Dendritic cell treated with granulocyte-macrophage colony-stimulating factor and Interleukin-4, amounts not matched to agents 40 ng/mL and 50 ng/mL, for 4 days (primary cell): ENCODE results near the gene SULF2.

Experiments used
- H3K27ac Mint-ChIP-seq: one replicate; pipeline ENCODE4 v1.8.0; 2022; ENCODE audit warnings: mild to moderate bottlenecking, mixed read lengths
- H3K27me3 Mint-ChIP-seq: one replicate; pipeline ENCODE4 v1.8.0; 2022; ENCODE audit warnings: mild to moderate bottlenecking, mixed read lengths
- H3K36me3 Mint-ChIP-seq: one replicate; pipeline ENCODE4 v1.8.0; 2022; ENCODE audit warnings: low read depth, mixed read lengths
- H3K4me1 Mint-ChIP-seq: one replicate; pipeline ENCODE4 v1.8.0; 2022; ENCODE audit warnings: low read depth, mixed read lengths
- H3K4me3 Mint-ChIP-seq: one replicate; pipeline ENCODE4 v1.8.0; 2022; ENCODE audit warnings: mild to moderate bottlenecking, moderate library complexity, mixed read lengths
- H3K9me3 Mint-ChIP-seq: one replicate; pipeline ENCODE4 v1.8.0; 2022; ENCODE audit warnings: mixed read lengths
- intact Hi-C: fragments of 100-400 bp; cut with micrococcal nuclease; formaldehyde crosslinking; loops from one replicate; pipeline ENCODE4 v1.15.0; 2022

Gene SULF2

DNA sequence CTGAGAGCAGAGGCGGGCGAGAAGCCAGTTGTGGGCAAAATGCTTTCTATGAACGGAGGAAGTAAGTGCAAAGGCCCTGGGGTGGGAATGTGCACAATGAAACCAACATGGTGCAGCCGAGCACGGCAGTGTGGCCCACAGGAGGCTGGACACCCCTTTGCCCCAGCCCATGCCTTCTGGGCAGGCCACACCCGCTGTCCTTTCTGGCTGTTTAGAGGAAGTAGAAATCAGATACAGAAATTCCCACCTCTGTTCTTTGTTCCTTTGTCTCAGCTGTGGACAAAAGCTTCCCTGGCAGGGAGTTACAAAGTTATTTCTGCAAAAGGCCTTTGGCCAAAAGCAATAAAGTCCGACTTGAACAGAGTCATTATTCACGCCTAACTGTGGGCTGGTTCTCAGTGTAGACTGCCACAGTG is 11.9 kb downstream of the SULF2 start:
- H3K27me3 Mint-ChIP-seq: no peaks in the 10 kb centered on the region
- H3K27ac Mint-ChIP-seq: peak overlapping the region; percentile 76
- intact Hi-C loops: loop anchor here (1.0 kb wide), 1 partner anchor 46 kb away; no protein-coding TSS in a partner anchor
- no peaks in the 10 kb centered on the region for H3K9me3 Mint-ChIP-seq
- peaks cover 95% of the 10 kb centered on the region for H3K4me1 Mint-ChIP-seq
- H3K36me3 Mint-ChIP-seq: peaks cover 81% of the 10 kb centered on the region
- H3K4me3 Mint-ChIP-seq: peak overlapping the region; percentile 9

DNA sequence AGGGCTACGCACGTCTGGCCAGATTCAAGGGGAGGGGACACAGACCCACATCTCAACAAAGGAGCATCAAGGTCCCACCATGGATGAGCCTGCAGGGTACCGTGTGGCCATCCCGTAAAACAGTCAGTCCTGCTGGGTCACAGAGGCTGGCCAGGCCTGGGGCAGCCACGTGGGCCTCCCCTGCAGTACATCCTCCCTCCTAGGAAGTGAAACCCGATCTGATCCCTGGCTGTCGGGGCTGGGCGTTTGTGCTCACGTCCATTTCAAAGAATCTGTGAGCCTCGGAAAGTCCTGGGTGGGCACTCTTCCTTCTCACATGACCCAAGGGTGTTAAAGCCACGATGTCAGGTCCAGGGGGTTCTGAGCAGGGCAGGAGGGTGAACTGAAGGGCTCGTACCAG is 14.3 kb downstream of the SULF2 start:
- Mint-ChIP-seq H3K27me3 (no peaks in the 10 kb centered on the region), H3K36me3 (peaks cover 70% of the 10 kb centered on the region), H3K9me3 (no peaks in the 10 kb centered on the region), H3K4me1 (peaks cover 97% of the 10 kb centered on the region), H3K27ac (peak overlapping the region; percentile 92), H3K4me3 (peak overlapping the region; percentile 70)
- intact Hi-C loops: no loop called here

DNA sequence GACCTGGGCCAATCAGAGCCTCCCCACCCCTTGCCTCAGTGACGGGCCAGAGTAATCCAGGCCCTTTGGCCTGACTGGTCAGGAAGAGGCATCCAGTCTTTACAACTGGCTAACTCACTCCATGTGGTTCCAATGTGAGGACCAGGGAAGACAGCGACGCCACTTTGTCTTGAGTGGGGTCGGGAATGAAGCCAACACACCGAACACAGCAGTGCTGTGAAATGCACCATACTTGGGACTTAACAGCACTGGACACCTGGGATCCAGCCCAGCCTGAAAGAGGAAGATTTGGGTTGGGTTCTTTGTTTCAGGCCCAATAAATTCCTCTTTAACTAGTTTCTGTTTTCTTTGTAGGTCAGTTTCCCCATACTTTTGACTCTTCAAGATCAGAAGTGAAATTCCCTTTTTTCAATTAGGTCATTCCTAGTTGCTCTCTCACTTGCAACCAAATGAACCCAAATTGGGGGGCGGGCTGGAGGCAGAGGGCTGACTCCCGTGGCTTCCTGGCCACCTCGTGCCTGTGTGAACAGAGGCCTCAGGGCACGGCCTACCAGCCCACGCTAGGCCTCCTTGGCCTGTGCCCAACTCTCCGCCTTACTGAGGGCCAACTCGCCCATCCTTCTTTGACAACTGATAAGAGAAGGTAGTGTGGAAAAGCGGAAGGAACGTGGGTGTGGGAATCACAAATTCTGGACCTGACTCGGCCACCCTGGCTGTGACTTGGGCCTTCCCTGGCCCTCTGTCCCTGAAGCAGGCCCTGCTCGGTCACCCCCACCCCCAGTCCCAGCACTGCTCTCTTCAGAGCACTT is 17.1 kb downstream of the SULF2 start:
- intact Hi-C loops: loop anchor here (1.0 to 2.0 kb wide), 3 partner anchors 17 to 41 kb away; partner anchors contain the start of gene SULF2
- no peaks in the 10 kb centered on the region for H3K27me3 Mint-ChIP-seq
- no peaks in the 10 kb centered on the region for H3K9me3 Mint-ChIP-seq
- peaks cover 97% of the 10 kb centered on the region for H3K4me1 Mint-ChIP-seq
- H3K27ac Mint-ChIP-seq: peak overlapping the region; percentile 92
- H3K36me3 Mint-ChIP-seq: peaks cover 85% of the 10 kb centered on the region
- peak overlapping the region; percentile 47 for H3K4me3 Mint-ChIP-seq

DNA sequence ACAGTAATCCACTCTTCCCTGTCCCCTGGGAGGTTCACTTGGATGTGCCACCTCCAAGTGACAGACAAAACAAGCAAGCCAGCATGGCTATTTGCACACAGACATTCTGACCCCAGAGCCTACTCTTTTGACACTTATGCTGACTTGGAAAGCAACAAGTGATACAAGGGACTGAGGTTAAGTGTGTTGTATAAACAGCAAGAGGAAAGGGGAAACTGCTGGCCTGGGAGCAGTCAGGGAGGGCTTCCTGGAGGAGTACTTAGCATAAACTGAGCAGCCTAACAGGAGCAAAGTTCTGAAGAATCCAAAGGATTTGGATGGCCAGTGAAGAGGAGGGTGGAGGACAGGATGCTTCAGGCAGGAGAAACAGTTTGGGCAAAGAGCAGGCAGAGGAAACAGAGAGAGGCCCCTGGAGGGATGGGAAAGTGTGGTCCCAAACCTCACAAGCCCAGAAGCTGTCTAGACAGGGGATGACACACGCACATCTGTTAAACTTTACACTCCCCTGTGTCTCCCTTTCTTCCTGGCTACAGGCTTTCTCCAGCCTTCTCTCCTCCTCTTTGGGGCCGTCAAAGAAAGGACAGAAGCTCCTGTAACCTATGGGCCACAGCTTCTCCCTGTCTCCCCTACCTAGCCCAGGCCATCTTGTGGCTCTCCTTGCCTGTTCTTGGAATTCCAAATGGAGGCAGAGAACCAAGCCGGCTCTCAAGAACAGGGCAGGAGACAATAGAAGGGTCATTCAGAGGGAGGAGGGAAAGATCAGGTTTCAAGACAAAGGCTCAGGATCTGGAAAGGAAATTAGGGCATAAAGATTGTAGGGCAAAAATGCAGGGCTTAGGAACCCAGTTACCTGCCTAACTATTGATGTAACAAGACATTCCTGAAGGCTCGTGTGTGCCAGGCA is 19.3 kb downstream of the SULF2 start:
- H3K9me3 Mint-ChIP-seq: no peaks in the 10 kb centered on the region
- H3K27me3 Mint-ChIP-seq: no peaks in the 10 kb centered on the region
- intact Hi-C loops: no loop called here
- H3K4me1 Mint-ChIP-seq: peaks cover 97% of the 10 kb centered on the region
- H3K27ac Mint-ChIP-seq: peak overlapping the region; percentile 92
- peaks cover 87% of the 10 kb centered on the region for H3K36me3 Mint-ChIP-seq
- H3K4me3 Mint-ChIP-seq: peak overlapping the region; percentile 51

DNA sequence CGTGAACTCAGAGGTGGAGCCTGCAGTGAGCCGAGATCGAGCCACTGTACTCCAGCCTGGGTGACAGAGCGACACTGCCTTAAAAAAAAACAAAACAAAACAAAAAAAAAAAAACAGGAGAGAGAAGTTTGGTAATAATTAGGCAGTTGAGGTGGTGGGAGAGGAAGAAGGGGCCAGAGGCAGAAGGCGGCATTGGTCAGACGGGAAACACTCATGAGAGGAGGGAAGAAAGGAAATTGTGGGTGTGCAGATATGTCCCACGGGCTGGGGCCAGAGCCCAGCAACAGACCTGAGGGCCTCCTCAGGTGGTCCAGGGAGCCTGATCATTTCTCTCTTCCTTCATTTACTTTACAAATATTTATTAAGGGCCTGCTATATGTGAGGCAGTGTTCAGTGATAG is 20.0 kb downstream of the SULF2 start:
- H3K27me3 Mint-ChIP-seq: no peaks in the 10 kb centered on the region
- H3K4me3 Mint-ChIP-seq: peak overlapping the region; percentile 52
- peak overlapping the region; percentile 92 for H3K27ac Mint-ChIP-seq
- H3K9me3 Mint-ChIP-seq: no peaks in the 10 kb centered on the region
- intact Hi-C loops: no loop called here
- peaks cover 87% of the 10 kb centered on the region for H3K36me3 Mint-ChIP-seq
- peaks cover 97% of the 10 kb centered on the region for H3K4me1 Mint-ChIP-seq

DNA sequence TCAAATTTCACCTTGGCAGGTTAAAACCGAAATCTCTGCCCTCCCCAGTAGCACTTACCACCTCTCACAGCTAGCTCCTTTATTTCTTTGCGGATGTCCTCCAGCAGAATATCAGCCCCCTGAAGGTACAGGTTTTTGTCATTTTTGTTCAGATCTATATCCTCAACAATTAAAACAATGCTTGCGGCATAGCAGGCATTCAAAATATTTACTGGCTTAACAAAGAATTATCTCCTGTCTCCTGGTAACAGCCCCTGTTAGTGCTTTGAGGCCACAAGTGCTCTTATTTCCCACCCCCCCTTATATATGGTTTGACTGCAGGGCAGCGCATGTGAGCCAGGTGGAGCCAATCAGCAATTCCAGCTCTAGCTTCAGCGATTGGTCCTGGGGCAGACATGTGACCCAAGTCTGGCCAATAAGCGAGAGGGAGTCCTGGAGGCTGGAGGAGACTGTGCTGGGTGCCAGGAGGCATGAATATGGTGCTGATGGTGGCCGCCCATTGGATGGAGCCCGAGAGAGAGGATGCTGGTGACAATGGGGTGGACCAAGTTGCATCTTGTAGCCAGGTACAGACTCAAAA is 21.0 kb downstream of the SULF2 start:
- intact Hi-C loops: no loop called here
- Mint-ChIP-seq H3K9me3 (no peaks in the 10 kb centered on the region), H3K27ac (peak overlapping the region; percentile 70), H3K4me3 (no peak overlapping the region), H3K36me3 (peaks cover 87% of the 10 kb centered on the region), H3K4me1 (peaks cover 97% of the 10 kb centered on the region), H3K27me3 (no peaks in the 10 kb centered on the region)

DNA sequence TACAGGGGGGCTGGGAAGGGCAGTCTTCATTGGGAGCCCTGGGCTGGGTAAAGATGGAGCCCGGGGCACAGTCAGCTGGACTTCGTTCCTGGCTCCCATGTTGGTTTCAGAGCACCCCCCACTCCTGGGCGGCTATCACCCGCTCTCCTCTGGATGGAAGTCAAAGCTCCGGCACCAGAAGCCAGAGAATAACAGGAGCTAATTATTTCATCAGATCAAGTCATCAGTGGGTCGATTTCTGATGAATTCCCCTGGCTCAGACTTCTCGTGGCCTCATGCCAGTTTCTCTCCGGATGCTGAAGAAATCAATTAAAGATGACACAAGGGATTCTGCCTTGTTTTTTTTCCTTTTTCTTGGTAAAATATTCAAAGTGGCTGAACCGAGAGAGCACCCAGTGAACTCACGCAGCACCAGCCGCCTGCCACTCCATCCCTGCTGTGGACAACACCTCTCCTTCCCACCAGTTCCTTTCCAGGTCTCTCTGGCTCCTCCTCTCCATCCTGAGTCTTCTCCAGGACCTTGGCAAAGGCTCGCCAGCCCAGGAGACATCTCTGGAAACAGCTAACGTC is 22.5 kb downstream of the SULF2 start:
- H3K4me1 Mint-ChIP-seq: peaks cover 99% of the 10 kb centered on the region
- no peaks in the 10 kb centered on the region for H3K9me3 Mint-ChIP-seq
- peak overlapping the region; percentile 2 for H3K4me3 Mint-ChIP-seq
- no peaks in the 10 kb centered on the region for H3K27me3 Mint-ChIP-seq
- peak overlapping the region; percentile 70 for H3K27ac Mint-ChIP-seq
- H3K36me3 Mint-ChIP-seq: peaks cover 95% of the 10 kb centered on the region
- intact Hi-C loops: no loop called here

DNA sequence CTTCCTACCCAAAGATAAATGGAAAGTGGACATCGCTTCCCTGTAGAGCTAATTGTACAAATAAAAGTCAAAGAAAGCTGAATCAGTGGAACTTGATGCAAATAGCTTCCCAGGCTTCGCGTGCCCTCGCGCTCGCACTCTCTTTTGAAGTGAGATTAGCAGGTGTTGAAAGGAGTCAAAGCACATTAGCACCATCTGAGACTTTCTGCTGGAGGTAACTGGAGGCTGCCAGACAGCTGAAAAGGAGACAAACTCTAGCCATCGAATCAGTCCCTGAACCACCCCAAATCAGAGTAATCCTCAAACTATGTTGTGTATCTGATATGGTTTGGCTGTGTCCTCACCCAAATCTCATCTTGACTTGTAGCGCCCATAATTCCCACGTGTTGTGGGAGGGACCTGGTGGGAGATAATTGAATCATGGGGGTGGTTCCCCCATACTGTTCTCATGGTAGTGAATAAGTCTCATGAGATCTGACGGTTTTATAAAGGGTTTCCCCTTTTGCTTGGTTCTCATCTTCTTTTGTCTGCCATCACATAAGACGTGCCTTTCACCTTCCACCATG is 23.7 kb downstream of the SULF2 start:
- Mint-ChIP-seq H3K4me3 (no peak overlapping the region), H3K27ac (no peak overlapping the region), H3K9me3 (no peaks in the 10 kb centered on the region), H3K4me1 (peaks cover 97% of the 10 kb centered on the region), H3K27me3 (no peaks in the 10 kb centered on the region), H3K36me3 (peaks cover 100% of the 10 kb centered on the region)
- intact Hi-C loops: no loop called here

DNA sequence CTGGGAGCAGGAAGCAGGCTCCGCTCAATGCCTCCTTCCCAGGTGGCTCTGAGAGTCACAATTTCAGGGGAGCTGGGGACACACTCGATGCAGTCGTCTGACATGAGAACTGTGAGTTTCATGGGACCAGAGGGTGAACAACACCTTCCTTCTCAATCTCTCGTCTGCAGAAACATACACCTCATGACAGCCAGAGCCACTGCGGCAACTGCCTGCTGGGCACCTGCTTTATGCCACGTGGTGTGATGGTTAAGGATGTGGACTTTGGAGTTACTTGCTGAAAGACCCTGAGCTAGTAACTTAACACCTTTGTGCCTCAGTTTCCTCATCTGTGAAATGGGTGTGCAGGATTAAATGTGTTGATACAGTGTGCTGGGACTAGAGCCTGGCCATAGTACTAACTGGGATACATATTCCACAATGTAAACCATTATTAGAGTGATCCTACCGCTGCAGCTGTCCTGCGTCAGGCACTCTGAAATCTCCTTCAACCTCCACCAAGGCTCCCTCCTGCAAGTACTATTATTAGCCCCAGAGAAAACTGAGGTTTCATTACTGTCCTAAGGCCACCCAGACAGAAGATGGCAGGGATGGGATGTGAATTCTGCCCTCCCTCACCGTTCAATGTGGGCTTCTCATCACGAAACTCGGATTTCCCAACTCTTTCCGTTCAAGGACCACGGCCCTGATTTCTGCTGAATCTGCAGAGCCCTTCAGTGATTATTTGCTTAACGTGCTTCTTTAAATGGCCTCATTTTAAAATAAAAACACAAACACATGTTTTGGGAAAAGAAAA is 24.4 kb downstream of the SULF2 start:
- intact Hi-C loops: no loop called here
- Mint-ChIP-seq H3K36me3 (peaks cover 100% of the 10 kb centered on the region), H3K27ac (no peak overlapping the region), H3K9me3 (no peaks in the 10 kb centered on the region), H3K4me3 (no peak overlapping the region), H3K4me1 (peaks cover 90% of the 10 kb centered on the region), H3K27me3 (no peaks in the 10 kb centered on the region)

DNA sequence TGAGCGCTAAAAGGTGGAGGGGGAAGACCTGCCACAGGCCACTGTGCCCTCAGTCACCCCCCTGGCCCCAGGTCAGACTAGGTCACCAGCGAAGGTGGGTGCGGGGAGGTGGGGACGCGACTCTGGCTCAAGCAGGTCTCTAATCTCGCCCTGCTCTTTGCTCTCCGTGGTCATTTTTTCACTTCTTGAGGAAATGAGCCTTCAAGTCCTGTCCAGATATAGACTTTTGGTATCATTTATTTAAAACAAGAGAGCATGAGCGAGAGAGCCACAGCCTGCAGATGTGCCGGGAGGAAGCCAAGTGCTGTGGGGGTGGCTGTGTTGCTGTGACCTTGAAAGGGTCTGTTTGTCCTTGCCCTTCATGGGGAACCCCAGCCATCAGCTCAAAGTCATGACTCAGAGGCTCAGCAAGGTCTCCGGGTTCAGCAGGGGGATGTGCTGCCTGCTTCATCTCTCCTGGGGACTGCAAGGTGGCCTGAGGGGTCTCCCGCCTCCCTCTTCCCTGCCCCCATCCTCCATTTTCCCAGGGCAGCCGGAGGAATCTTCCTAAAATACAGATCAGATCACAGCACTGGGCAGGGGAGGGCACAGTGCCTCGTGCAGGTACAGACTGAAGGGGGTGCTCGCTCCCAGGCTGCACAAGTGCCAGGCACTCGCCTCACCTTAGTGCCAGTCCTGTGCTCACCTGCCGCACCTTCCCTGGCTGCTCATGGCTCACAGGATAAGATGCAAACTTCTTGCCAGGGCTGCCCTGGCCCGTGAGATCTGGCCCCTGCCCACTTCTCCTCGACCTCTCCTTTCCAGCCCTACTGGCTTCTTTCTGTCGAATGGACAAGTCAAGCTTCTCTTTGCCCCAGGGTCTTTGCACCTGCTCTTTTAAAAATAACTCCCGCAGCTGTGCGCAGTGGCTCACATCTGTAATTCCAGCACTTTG is 26.5 kb downstream of the SULF2 start:
- H3K27me3 Mint-ChIP-seq: no peaks in the 10 kb centered on the region
- H3K9me3 Mint-ChIP-seq: no peaks in the 10 kb centered on the region
- H3K4me1 Mint-ChIP-seq: peaks cover 69% of the 10 kb centered on the region
- peak overlapping the region; percentile 80 for H3K27ac Mint-ChIP-seq
- peaks cover 100% of the 10 kb centered on the region for H3K36me3 Mint-ChIP-seq
- intact Hi-C loops: no loop called here
- peak overlapping the region; percentile 2 for H3K4me3 Mint-ChIP-seq

DNA sequence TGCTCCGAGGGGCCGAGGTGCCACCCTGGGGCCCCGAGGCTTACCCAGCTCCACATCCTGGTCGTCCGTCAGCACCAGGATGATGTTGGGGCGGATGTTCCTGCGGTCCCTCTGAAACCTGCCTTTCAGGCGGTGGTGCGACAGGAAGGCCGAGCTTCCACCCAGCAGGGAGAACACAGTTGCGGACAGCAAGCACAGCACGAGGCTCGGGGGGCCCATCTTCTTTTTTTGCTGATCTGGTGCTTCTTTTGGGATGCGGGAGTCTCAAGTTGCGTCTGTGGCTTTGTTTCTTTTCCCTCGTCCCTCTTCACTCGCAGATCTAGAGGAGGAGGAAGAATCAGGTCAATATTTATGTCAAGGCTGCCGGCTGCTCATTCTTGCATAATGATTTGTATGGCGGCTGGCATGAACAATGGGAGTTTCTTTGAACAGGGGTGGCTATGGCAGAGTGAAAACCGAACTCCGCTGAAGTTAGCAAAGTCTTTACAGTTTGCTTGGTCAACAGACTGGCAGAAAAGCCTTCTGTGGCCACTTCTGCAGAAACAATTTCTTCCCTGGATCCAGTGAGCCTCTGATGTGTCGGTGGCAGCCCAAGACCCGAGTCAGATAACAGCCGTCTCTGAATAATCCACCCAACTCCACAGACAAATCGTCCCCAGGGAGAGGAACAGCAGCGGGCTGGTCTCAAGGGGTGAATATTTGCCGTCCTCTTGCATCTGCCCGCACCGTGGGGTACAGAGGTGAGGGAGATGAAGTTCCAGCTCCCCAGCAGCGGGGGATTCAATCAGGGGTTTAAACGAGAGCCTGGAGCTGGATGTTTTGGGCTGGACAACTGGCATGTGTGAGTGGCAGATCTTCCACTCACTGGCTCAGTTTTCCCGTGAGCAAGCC is 27.9 kb downstream of the SULF2 start:
- no peaks in the 10 kb centered on the region for H3K9me3 Mint-ChIP-seq
- H3K36me3 Mint-ChIP-seq: peaks cover 100% of the 10 kb centered on the region
- H3K27ac Mint-ChIP-seq: no peak overlapping the region
- H3K27me3 Mint-ChIP-seq: no peaks in the 10 kb centered on the region
- H3K4me1 Mint-ChIP-seq: peaks cover 55% of the 10 kb centered on the region
- H3K4me3 Mint-ChIP-seq: no peak overlapping the region
- intact Hi-C loops: no loop called here
